CD14-positive monocyte (primary cell): Measurements from ENCODE around the gene DKK2. TPM values are rescaled to one million over a fixed set of nuclear protein-coding genes. Genes with fewer than 3 reads are reported as not detected.

Experiments used
- DNase-seq, 3 donors: peaks; one replicate each; pipeline ENCODE4 v3.0.0-alpha.2; 2011 to 2022
- H2AFZ ChIP-seq: 2 replicates; pipeline ENCODE4 v1.6.0; 2012; ENCODE audit warnings: mild to moderate bottlenecking, low read depth, low read length, inconsistent platforms; ENCODE audit not compliant: insufficient read depth, poor library complexity, severe bottlenecking
- H3K27ac ChIP-seq, 2 donors: 1 replicate in 1 of 2; 2 replicates in 1 of 2; pipeline ENCODE4 v1.5.1; 2012 to 2013; ENCODE audit warnings: low read length in 2 of 2, control low read depth in 1 of 2, inconsistent platforms in 1 of 2, low read depth in 1 of 2, mild to moderate bottlenecking in 1 of 2
- H3K27me3 ChIP-seq, 2 donors: one replicate each; pipeline versions ENCODE4 v1.6.0 to v1.6.1; 2011 to 2013; ENCODE audit warnings: low read length in 2 of 2; ENCODE audit not compliant: control insufficient read depth in 2 of 2, insufficient read depth in 2 of 2
- H3K36me3 ChIP-seq, 2 donors: replicated peaks in 1 of 2; 1 replicate in 1 of 2; 2 replicates in 1 of 2; pipeline versions ENCODE4 v1.5.1 to v1.6.1; 2012 to 2013; ENCODE audit warnings: low read length in 2 of 2, control low read depth in 1 of 2, inconsistent platforms in 1 of 2, mild to moderate bottlenecking in 1 of 2; ENCODE audit not compliant: insufficient read depth in 2 of 2, control insufficient read depth in 1 of 2
- H3K4me1 ChIP-seq, 2 donors: 1 replicate in 1 of 2; 2 replicates in 1 of 2; pipeline versions ENCODE4 v1.5.1 to v1.6.1; 2012 to 2013; ENCODE audit warnings: low read length in 2 of 2, control low read depth in 1 of 2, inconsistent platforms in 1 of 2, mild to moderate bottlenecking in 1 of 2, moderate library complexity in 1 of 2; ENCODE audit not compliant: insufficient read depth in 2 of 2, control insufficient read depth in 1 of 2
- H3K4me2 ChIP-seq: replicated peaks from 2 replicates; pipeline ENCODE3; 2012; ENCODE audit warnings: low read length, moderate library complexity, mild to moderate bottlenecking; ENCODE audit not compliant: poor library complexity, severe bottlenecking; ENCODE audit errors: extremely low read depth
- H3K4me3 ChIP-seq, 3 experiments: fragments of 200-600 bp in 1 of 3; sonication (generic) in 1 of 3; replicated peaks in 1 of 3; 1 replicate in 2 of 3; 2 replicates in 1 of 3; pipeline ENCODE4 v1.5.1; 2011 to 2013; ENCODE audit warnings: low read length in 3 of 3, mild to moderate bottlenecking in 3 of 3, control low read depth in 2 of 3, low read depth in 2 of 3, inconsistent platforms in 1 of 3, moderate library complexity in 1 of 3
- H3K79me2 ChIP-seq: 2 replicates; pipeline ENCODE4 v1.6.0; 2012; ENCODE audit warnings: mild to moderate bottlenecking, control low read depth, inconsistent platforms, low read length, moderate library complexity; ENCODE audit not compliant: insufficient read depth
- H3K9ac ChIP-seq: 2 replicates; pipeline ENCODE4 v1.6.0; 2017; ENCODE audit warnings: low read length, mild to moderate bottlenecking; ENCODE audit not compliant: insufficient read depth, poor library complexity, severe bottlenecking
- H3K9me3 ChIP-seq, 2 donors: replicated peaks in 1 of 2; 1 replicate in 1 of 2; 2 replicates in 1 of 2; pipeline versions ENCODE4 v1.5.1 to v1.6.1; 2012 to 2013; ENCODE audit warnings: low read length in 2 of 2, control low read depth in 1 of 2; ENCODE audit not compliant: control insufficient read depth in 1 of 2, insufficient read depth in 1 of 2
- H4K20me1 ChIP-seq: 2 replicates; pipeline ENCODE4 v1.6.0; 2012; ENCODE audit warnings: mild to moderate bottlenecking, low read length, control low read depth, moderate library complexity; ENCODE audit not compliant: insufficient read depth
- H3K27ac Mint-ChIP-seq, 7 donors: one replicate each; pipeline ENCODE4 v1.8.0; 2020; ENCODE audit warnings: mild to moderate bottlenecking in 7 of 7, mixed read lengths in 7 of 7, moderate library complexity in 6 of 7, inconsistent platforms in 2 of 7
- H3K27me3 Mint-ChIP-seq, 3 donors: one replicate each; pipeline ENCODE4 v1.8.0; 2021 to 2022; ENCODE audit warnings: low read depth in 3 of 3, mild to moderate bottlenecking in 3 of 3, mixed read lengths in 3 of 3, moderate library complexity in 3 of 3, inconsistent platforms in 1 of 3
- H3K36me3 Mint-ChIP-seq, 2 donors: one replicate each; pipeline ENCODE4 v1.8.0; 2020; ENCODE audit warnings: mixed read lengths in 2 of 2, inconsistent platforms in 1 of 2, mild to moderate bottlenecking in 1 of 2
- H3K4me1 Mint-ChIP-seq: one replicate; pipeline ENCODE4 v1.8.0; 2020; ENCODE audit warnings: mild to moderate bottlenecking, mixed read lengths
- H3K4me3 Mint-ChIP-seq, 2 donors: one replicate each; pipeline ENCODE4 v1.8.0; 2020; ENCODE audit warnings: mild to moderate bottlenecking in 2 of 2, mixed read lengths in 2 of 2, moderate library complexity in 1 of 2
- H3K9me3 Mint-ChIP-seq, 7 donors: one replicate each; pipeline ENCODE4 v1.8.0; 2020 to 2022; ENCODE audit warnings: mixed read lengths in 7 of 7, mild to moderate bottlenecking in 6 of 7, moderate library complexity in 6 of 7, inconsistent platforms in 2 of 7
- WGBS: methylation state at CpG from one replicate; pipeline ENCODE4 v1.1.5; 2013; ENCODE audit warnings: missing lambda C conversion rate; ENCODE audit not compliant: insufficient coverage; 5-methylcytosine and 5-hydroxymethylcytosine counted together
- intact Hi-C, 2 donors: fragments of 100-400 bp; cut with micrococcal nuclease; formaldehyde crosslinking; loops; one replicate each; pipeline versions ENCODE4 v1.15.0 to v1.15.1; 2023
- polyA plus RNA-seq, 3 donors: library from polyadenylated mRNA; depleted of rRNA in 1 of 3; unstranded in 2 of 3; stranded (reverse) in 1 of 3; fragments of 300-500 nt in 2 of 3; fragments of >200 nt in 1 of 3; fragmentation: Illumina TruSeq in 2 of 3; gene quantifications; 1 replicate in 2 of 3; 2 replicates in 1 of 3; pipeline ENCODE4 v1.2.3, GENCODE V29; 2012 to 2021
- TF ChIP-seq, protein P1 (sequence below): fragments of 200-600 bp; IDR thresholded peaks from one replicate; pipeline ENCODE4 v1.8.0; 2022; ENCODE audit warnings: antibody characterized with exemption, mild to moderate bottlenecking

The DKK2 gene
- polyA plus RNA-seq, 3 donors, result not detected

DNA sequence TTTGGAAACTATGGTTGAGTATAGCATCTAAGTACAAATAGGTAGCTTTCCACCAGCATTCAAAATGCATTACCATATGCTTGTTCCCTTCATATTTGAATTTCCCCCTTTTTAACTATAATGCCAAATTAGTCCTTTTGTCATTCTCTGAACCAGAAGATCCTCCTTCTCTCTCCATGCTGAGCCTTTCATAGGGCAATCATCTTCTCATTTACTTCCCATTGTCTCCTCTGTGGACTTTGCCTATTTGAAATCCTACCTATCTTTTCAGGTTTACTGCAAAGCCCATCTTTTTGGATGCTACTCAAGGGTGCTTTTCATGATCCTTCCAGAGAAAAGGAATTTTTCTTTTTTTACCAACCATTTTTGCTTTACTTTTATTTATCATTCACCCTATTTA is 54.7 kb downstream of the DKK2 start:
- TF ChIP-seq, protein P1, sequence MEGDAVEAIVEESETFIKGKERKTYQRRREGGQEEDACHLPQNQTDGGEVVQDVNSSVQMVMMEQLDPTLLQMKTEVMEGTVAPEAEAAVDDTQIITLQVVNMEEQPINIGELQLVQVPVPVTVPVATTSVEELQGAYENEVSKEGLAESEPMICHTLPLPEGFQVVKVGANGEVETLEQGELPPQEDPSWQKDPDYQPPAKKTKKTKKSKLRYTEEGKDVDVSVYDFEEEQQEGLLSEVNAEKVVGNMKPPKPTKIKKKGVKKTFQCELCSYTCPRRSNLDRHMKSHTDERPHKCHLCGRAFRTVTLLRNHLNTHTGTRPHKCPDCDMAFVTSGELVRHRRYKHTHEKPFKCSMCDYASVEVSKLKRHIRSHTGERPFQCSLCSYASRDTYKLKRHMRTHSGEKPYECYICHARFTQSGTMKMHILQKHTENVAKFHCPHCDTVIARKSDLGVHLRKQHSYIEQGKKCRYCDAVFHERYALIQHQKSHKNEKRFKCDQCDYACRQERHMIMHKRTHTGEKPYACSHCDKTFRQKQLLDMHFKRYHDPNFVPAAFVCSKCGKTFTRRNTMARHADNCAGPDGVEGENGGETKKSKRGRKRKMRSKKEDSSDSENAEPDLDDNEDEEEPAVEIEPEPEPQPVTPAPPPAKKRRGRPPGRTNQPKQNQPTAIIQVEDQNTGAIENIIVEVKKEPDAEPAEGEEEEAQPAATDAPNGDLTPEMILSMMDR, result no peak
- H3K4me3 Mint-ChIP-seq, result no peak overlapping the region
- Histone ChIP-seq H3K36me3 (no peaks in the 10 kb centered on the region), H3K9ac (no peak overlapping the region), H3K4me3 (no peak overlapping the region), H4K20me1 (no peaks in the 10 kb centered on the region), H2AFZ (no peak overlapping the region), H3K79me2 (no peaks in the 10 kb centered on the region), H3K4me2 (no peak overlapping the region), H3K4me1 (no peaks in the 10 kb centered on the region), H3K9me3 (no peaks in the 10 kb centered on the region), H3K27ac (no peak overlapping the region), H3K27me3 (no peaks in the 10 kb centered on the region)
- peaks cover 0 to 13% (median 5%) of the 10 kb centered on the region in 7 donors for H3K9me3 Mint-ChIP-seq
- no peak overlapping the region for H3K27ac Mint-ChIP-seq
- no peaks in the 10 kb centered on the region for H3K4me1 Mint-ChIP-seq
- no peak for DNase-seq
- H3K27me3 Mint-ChIP-seq, result peaks cover 0 to 3% (median 1%) of the 10 kb centered on the region in 3 donors
- intact Hi-C loops, result no loop called here
- H3K36me3 Mint-ChIP-seq, result no peaks in the 10 kb centered on the region

DNA sequence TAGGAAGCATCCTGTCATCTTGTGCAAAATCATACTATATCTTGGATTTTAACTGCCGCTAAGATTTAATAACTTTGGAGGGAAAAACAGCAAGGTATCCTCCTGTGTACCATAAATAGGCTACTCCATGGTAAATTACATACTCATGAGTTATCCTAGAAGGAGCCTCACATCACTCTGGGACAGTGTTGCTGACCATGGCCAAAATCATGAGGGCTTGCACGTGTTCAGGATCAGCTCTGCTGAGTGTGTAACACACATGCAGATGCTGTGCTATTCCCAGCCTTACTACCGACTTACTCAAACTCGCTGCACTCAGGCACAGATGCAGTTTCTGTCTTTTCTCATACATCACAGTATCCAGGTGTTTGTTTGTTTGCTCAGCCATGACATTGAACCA is 56.6 kb downstream of the DKK2 start:
- H3K4me1 ChIP-seq, result no peaks in the 10 kb centered on the region
- no peaks in the 10 kb centered on the region for H3K36me3 ChIP-seq
- Mint-ChIP-seq H3K27me3 (peaks cover 0 to 1% (median 0%) of the 10 kb centered on the region in 3 donors), H3K9me3 (peaks cover 0 to 18% (median 8%) of the 10 kb centered on the region in 7 donors), H3K4me3 (no peak overlapping the region), H3K27ac (no peak overlapping the region), H3K4me1 (no peaks in the 10 kb centered on the region), H3K36me3 (no peaks in the 10 kb centered on the region)
- intact Hi-C loops, result no loop called here
- no peaks in the 10 kb centered on the region for H4K20me1 ChIP-seq
- WGBS, result 89% methylated on average over 1 of the region's 4 CpGs
- H3K4me3 ChIP-seq, result no peak overlapping the region
- H3K79me2 ChIP-seq, result no peaks in the 10 kb centered on the region
- no peaks in the 10 kb centered on the region for H3K27me3 ChIP-seq
- no peak overlapping the region for H3K9ac ChIP-seq
- no peak overlapping the region for H3K4me2 ChIP-seq
- DNase-seq, result no peak
- H3K27ac ChIP-seq, result no peak overlapping the region
- H3K9me3 ChIP-seq, result no peaks in the 10 kb centered on the region
- TF ChIP-seq, protein P1, result no peak
- no peak overlapping the region for H2AFZ ChIP-seq
